Suprapubic skin (tissue), 4 donors: ENCODE data around the gene NBEA.

Source experiments
- CTCF ChIP-seq, 2 donors: fragments of 200-600 bp in 1 of 2; fragments of 450-650 bp in 1 of 2; sonication (generic) in 1 of 2; IDR thresholded peaks; one replicate each; pipeline ENCODE4 v1.5.1; 2016 to 2019; ENCODE audit warnings: antibody characterized with exemption in 2 of 2, mild to moderate bottlenecking in 1 of 2, moderate library complexity in 1 of 2
- EP300 ChIP-seq: sonication (generic); formaldehyde crosslinking; IDR thresholded peaks from one replicate; pipeline ENCODE4 v1.6.1; 2017; ENCODE audit warnings: antibody characterized with exemption
- POLR2A ChIP-seq, 2 donors: fragments of 450-650 bp; IDR thresholded peaks; one replicate each; pipeline ENCODE4 v1.6.1; 2017; ENCODE audit warnings: antibody characterized with exemption in 2 of 2, mild to moderate bottlenecking in 2 of 2, moderate library complexity in 2 of 2
- POLR2AphosphoS5 ChIP-seq, 3 donors: sonication (generic); formaldehyde crosslinking; IDR thresholded peaks; one replicate each; pipeline ENCODE4 v1.6.1; 2017; ENCODE audit warnings: antibody characterized with exemption in 3 of 3

GRCh38 chr13:34990399-34991214 is 48.5 kb downstream of the NBEA start:
- no peak for TF ChIP-seq CTCF (IDR thresholded peaks at IDR 0.05)
- TF ChIP-seq POLR2A (IDR thresholded peaks at IDR 0.05), result no peak
- TF ChIP-seq EP300, result no peak
- TF ChIP-seq POLR2AphosphoS5 (IDR thresholded peaks at IDR 0.05), result no peak
